A673 (cell line): ENCODE results near the gene CRYGN.

Experiments
- CTCF ChIP-seq: fragments of 300-800, 200-600 bp; sonication (generic); conservative IDR thresholded peaks from 2 replicates; pipeline ENCODE4 v1.5.1; 2017; ENCODE audit warnings: low read depth, mild to moderate bottlenecking, antibody characterized with exemption, low read length, moderate library complexity, mixed read lengths
- EZH2 ChIP-seq: fragments of 200-600 bp; sonication (generic); IDR thresholded peaks from 2 replicates; pipeline ENCODE4 v1.6.1; 2017; ENCODE audit warnings: borderline replicate concordance, low read depth, mild to moderate bottlenecking, mixed read lengths, antibody characterized with exemption, low read length; ENCODE audit not compliant: poor library complexity, severe bottlenecking

DNA sequence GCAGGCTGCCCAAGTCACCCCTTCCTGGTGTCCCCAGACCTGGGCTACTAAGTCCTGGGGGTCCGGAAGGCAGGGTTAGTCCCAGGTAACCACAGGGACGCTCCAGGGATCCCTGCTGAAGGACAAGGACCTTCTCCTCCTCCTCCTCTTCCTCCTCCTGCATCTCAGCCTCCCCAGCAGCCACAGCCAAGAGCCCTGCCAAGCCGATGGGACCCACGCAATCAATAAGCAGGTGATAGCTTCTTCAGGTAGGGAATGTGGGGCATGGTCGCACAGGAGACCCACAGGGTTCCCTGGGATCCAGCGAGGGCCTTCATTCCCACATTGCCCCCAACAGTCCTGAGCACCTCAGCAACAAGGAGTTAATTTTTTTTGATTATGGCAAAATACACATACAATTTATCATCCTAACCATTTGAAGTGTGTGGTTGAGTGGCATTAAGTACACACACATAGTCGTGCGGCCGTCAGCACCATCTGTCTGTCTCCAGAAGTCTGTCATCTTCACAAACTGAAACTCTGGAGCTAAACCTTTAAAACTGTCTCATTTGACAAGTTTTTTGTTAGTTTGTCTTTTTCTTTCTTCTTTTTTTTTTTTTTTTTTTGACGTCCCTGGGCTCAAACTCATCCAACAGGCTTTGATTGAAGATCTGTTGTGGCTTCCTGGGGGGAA lies 12.1 kb downstream of the CRYGN start:
- TF ChIP-seq CTCF: no peak
- TF ChIP-seq EZH2: no peak
